NCI-H526 (cell line): Measurements from ENCODE around the gene NEK10.
A peak's percentile ranks its signal among the peaks of the same experiment; 100 is the strongest.

Experiments
- DNase-seq, 2 experiments: peaks; one replicate each; lab custom pipeline; 2025; lab: John Stamatoyannopoulos, UW

Gene NEK10

DNA sequence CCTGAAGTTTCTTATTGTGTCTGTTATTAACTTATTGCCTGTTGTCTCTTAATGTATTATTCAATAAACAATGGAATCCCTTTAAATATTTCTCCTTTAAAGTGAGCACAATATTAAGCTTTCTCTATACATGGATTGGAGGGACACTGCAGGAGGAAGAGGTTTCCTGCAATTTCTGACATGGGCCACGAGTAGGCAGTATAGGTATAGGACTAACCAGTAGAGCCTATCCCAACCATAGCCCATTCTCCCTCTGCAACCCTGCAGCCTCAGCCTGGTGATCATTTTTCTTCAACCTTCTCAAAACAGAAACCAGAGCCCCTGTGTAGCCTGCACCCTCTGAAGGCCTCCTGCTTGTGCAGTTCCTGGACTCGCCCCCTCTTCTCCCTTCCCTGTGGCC, 124.8 kb downstream of the NEK10 start:
- peak in 1 of 2 experiments; percentile 1 for DNase-seq

DNA sequence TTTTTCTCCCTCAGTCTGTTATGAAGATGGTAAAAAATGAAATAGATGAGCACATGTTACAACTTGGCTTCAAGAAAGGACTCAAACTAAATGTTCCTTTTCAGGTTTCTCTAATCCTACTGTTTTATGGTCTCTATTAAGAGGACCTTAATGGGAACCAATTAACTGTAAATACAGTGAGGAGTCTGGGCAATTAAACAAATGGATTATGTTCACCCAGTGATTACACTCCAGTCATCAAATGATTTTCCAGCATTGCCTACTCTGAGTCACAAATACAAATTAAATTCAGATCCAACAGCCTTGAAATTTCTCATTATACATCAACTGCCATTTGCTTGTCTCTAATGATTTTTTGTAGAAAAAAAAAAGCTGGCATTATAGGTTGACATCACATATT, 129.2 kb downstream of the NEK10 start:
- no peak for DNase-seq

DNA sequence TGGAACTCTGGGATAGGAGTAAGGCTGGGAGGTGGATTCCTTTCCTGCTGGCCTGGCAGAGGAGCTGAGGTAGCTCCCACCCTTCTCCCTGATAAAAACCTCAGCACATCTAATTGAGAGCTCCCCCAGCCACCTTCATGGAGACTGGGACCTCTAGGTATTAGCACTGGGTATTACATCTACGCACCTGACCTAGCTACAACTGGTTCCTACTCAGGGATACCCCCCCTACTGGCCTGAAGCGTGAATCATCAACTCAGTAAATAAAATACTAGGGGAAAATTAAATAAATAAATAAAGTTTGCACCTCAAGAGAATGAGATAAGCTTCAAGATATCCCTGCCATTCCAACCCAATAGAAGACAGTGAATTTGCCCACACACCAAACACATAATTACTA, 140.4 kb downstream of the NEK10 start:
- DNase-seq, result peak in 1 of 2 experiments; percentile 10

DNA sequence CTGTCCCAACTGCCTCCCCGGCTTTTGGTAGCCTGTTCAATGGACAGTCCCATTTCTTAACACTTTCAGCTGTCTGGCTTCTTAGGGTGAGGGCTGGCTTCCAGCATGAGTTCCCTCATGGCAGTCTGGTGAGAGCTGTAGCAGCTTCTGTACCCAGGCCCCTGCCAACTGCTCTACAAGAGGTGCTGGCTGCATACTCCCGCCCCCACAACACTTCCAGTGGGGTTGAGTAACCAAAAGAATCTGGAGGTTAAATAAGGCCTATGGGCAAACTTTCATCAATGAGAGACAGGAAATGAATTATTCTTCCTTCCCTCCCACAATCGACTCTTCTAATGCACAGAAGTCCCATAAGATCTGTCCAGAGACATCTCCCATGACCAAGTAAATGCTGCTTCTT, 145.0 kb downstream of the NEK10 start:
- no peak for DNase-seq

DNA sequence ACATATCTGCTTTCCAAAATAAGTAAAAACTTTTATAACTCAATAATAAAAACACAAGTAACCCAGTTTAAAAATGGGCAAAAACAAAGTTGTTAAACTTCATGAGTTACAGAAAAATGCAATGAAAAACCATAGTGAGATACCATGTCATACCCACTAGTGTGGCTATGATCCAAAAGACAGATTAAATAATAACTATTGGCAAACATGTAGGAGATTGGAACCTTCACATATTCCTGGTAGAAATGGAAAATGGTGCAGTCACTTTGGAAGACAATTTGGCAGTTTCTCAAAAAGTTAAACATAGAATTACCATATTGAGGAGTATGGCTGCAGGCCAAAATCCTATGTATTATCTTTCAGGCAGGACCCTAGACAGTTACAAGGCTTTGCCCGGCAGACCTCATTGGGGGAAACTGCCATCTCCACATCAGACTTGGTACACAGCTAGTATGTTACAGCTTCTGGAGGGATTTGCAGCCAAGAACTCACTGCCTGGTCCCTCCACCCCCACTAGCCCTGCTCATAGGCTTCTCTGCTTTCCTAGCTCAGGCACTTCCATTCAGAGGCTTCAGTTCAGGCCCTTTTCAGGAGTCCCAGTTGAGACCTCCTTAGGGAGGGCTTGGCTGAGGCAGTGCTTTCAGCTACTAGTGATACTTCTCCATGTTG, 147.8 kb downstream of the NEK10 start:
- no peak for DNase-seq

DNA sequence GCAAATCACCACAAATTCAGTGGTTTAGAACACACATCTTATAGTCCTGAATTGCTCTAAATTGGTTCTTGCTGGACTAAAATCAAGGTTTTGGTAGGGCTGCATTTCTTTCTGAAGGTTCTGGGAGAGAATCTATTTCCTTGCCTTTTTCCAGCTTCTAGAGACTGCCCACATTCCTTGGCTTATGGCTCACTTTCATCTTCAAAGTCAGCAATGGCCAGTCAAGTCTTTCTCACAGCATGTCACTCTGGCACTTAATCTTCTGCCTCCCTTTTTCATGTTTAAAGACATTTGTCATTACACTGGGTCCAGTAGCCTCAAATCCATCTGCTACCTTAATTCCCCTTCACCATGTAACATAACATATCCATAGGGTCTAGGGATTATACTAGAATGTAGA, 149.0 kb downstream of the NEK10 start:
- no peak for DNase-seq

DNA sequence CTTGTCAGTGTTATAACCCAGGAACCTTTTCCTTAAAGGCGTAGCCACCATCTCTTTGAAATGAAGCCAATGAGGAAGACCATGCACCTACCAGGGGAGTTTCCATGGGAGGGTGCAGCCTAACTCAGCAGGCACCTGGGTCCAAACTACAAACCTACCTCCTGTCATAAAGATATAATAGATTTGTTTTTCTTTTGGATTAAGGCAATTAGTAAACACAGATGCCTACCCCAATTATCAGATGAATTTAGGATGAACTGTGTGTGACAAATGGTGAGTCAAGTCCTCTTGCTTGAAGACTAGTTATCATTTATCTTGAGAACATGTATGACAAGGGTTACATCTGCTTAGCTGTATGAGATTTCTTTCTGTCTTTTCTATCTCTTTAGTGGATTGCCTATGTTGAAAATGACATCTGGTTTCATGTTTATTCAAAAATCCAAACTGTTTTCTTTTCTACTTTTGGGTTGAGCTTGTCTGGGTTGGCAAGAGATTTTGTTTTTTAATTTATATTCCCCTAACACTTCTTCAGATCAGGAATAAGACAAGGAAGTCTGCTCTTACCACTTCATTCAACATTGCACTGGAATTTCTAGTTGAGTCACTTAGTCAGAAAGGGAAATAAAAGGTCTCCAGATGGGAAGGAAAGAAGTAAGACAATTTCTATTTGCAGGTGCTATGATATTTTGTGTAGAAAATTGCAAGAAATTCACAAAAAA, 149.9 kb downstream of the NEK10 start:
- DNase-seq, result no peak

DNA sequence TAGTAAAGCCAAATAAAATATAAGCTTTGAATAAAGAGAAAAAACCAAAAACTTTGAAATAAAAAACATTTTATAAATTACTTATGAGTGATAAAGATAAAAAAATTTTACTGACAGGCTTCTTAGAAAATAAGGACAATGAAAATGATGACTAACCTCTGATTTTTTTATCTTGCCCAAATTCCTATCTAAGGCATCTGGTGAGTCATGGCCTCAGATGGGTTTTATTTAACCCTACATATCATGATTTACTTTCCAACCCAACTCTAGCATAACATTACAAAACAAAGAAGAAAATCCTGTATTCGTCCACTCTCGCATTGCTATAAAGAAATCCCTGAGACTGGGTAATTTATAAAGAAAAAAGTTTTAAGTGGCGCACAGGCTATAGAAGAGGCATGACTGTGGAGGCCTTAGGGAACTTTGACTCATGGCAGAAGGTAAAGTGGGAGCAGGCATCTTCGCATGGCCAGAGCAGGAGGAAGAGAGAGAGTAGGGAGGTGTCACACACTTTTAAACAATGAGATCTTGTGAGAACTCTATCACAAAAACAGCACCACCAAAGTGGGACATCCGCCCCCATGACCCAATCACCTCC, 152.1 kb downstream of the NEK10 start:
- no peak for DNase-seq

DNA sequence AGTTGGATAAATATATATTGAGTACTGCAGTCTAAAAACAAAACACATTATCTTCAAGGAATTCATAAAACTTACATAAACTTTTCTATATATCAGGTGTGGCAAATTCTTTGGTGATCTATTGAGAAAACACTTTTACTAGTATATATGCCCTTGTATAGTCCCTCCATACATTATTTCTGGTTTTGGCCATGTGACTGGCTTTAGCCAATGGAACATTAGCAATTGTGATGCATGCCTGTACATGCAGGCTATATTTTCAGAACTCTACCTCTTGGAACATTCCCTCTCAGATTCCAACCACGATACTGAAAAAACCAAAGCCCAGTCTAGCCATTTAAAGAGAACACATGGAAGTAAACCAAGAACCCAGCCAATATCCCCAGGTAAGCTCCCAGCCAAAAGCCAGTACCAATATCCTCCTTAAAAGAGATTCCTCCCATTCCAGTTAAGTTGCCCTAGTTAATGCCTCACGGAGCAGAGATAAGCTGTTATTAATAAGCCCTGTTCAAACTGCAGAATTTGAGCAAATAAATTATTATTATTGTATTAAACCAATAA, 152.8 kb downstream of the NEK10 start:
- no peak for DNase-seq

DNA sequence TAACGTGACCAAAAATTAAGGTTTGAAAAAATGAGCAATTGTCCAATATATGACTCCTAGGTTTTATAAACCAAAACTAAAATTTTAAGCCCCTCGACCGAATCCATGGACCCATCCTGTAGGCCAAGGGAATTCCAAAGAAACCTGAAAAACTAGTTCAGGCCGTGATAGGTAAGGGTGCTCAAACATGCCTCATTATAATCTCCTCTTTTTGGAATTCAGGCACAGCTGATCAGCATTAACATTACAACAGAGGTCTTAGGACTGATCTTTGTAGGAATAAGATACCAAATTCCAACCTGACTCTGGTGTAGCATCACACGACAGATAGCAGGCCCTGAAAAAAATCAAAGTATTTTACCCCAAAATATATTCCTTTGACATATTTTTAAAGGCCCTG, 155.7 kb downstream of the NEK10 start:
- DNase-seq, result no peak

DNA sequence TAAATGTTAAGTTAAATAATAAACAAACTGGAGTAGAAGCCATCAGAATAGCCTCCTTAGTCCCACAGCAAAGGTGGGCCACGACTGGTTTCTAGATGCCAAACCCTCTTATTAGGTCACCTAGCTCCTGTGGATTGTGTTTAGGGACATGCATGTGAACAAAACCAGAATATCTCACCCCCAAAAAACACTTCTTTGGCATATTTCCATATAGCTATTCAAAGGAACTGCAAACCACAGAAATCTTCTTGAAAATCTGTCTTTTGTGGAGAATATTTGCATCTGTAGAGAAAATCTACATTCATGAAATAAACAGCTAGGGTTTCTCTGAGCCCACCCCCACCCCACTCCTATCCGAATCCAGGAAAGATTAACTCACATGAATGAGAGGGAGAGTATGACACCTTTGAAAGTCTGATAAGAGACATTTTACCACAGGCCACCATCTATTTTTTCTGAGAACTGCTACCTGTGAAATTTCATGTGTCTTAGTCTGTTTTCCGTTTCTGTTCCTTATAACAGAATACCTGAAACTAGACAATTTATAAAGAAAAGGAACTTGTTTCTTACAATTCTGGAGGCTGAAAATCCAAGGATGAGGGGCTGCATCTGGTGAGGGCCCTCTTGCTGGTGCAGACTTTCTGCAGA, 159.4 kb downstream of the NEK10 start:
- no peak for DNase-seq

DNA sequence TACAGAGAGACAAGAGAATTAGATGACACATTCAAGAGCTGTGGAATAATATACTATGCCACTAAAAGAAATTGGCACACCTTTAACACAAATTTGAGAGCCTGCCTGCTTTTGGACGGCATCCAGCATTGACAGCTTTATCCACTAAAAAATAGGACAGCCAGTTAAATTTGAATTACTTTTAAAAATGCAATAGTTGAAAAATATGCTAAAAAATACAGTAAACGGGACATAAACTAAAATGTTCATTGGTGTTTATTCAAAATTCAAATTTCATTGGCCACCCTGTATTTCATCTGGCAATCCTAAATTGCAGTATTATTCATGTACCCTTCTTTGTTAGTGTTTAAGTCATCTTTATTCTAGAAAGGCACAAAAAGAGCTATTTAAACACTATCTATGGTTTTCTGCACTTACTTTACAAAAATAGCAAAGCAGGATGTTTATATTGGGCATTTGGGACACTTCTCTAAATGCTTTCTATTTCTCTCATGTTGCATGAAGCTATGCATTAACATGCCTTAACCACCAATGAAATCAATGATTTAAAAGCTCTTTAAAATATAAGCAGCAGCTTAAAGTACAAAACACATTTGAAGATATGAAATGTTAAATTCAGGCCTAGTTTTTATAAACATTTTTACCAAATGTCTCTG, 160.1 kb downstream of the NEK10 start:
- DNase-seq, result no peak

DNA sequence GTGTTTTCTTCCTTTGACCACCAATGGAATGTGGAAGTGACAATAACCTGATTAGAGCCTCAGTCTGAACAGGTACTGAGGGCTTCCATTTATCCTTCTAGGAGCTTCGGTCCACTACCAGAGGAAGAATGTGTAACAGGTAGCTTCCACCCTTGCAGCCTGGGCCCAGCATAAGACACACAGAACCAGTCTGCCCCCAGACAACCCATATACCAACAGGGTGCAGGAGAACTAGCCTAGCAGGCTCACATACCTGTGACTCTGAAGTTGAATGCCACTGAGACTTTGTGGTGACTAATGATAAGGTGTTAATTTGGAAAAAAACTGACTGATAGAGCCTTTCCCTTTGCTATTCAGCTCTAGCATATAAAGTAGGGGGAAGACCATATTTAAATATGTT, 166.2 kb downstream of the NEK10 start:
- no peak for DNase-seq

DNA sequence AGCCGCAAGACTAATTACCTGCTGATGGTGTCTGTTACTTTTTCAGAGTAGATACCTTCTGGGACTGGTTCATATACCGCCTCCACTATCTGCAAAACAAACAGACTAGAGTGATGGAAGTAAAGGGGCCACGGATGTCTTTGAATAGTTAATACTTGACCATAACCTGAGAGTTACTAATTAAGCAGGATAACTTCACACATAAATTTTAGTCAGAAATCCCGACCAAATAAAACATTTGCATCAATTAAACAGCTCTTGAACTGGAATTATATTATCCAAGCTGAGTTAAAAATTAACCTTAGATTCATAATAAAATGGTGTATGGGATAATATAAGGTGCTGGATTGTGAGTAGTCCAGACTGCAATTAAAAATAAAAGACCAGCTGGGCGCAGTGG, 167.7 kb downstream of the NEK10 start:
- no peak for DNase-seq

DNA sequence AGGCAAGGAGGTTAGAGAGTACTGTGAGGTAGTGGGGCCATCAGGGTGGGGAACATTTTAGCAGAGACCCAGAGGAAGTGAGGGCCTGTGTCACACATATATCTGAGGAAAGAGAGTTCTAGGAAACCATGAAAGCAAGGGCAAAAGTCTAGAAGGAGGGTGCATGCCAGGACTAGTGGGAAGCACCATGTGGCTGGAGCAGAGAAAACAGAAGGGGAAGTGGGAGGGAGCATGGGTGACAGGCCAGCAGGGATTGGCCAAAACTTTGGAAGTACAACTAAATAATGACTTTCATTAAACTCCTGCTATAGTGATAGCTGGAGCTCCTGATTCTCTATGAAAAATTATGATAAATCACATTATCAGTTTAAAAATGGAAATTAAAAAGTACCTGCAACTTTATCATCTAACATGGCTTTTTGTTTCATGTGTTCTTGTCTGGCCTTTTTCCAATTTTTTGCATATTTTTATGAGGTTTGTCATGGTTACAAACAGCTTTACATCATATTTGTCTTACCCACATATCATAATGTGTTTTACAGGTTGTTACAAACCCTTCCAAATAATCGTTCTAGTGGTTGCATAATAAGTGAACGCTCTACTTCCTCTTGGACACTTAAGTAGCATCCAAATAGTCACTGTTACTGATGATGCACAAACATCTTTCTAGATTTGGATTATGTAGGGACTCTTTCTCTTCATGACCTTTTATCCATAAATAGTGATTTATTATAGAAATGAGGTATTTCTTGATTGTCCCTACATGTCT, 168.3 kb downstream of the NEK10 start:
- no peak for DNase-seq

DNA sequence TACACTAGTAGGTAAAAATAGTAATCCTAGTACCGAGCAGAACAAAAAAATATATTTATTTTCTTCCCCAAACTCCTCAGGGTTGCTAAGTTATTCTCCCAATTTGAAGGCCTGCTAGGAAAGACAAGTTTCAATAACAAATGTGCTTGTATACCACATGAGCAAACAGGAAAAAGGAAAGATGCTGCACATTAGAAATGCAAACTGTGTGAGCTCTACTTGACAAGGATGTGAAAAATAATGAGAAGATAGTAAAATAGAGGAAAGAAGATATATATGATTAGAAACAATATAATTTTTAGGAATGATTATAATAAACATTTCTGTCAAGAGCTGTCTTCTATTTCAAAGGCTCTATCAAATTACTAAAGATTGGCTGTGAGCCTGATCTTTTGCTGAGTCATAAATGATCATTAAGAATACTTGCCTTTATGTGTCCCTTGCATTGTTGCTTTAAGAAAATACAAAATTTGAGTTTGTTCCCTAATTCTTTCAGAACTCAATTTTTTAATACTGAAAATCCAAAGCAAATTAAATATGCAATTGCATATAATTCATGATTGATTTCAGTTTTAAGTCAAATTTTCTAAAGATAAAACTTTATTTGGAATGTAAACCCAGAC, 174.2 kb downstream of the NEK10 start:
- DNase-seq, result no peak

DNA sequence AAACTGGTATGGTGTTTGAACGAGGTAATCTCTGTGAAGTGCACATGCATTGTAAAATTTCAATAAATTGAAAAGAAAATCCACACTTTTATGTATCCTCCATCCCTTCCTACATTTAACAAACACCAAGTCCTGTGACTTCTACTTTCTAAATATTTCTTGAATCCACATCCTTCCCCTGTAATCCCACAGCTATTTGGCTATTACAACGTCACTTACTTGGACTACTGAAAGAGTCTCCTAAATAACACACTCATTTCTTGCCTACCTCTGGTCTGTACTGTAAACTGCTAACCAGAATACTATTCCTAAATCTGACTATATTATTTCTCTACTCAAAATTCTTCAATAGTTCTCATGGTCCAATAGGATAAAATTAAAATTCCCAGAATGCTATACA, 176.1 kb downstream of the NEK10 start:
- DNase-seq, result no peak

DNA sequence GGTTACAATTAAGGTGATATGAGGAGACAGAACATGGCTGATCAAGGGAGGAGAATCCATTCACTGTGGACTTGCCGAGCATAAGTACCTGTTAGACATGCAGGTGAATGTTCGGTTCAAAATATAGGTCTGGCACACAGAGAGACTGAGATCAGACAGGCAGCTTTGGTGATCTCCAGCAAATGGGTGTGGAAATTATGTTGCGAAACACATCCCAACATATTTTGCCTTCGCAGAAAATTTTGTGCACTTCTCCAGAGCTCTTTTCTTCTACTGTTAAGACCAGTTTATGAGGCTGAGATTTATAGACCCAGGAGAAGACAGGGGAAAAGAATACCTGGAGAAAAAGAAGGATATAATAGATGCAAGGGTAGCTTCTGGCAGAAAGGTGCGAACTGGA, 183.2 kb downstream of the NEK10 start:
- DNase-seq, result no peak

DNA sequence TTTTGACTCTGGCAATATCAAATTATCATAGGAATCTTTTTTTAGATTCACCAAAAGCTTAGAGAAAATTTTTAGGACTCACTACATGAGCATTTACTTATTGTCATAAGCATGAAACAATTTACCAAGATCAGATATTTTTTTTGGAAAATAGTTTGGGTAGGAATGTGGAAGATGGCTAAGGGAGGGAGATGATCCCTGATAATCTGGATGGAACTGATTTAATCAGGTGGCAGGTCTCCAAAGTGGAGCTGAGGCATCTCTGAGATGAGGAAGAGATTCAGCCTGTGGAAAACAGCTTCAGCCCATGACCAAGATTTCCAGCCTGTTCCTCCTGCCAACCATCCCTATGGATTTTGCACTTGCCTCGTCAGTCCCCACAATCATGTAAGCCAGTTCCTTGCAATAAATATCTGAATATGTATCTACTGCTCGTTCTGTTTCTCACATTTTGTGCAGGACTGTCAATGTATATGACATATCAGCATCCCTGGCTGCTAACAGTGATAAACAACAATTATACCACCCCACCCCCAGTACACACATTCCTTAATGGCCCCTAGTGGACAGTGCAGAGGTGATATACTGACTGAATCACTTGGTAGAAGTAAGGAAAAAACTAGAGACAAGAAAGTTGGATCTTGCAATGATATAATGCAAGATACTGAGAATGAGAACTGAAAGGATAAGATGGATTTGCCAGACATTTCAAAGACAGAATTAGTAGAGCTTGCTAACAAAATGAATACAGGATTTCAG, 183.8 kb downstream of the NEK10 start:
- DNase-seq, result no peak

DNA sequence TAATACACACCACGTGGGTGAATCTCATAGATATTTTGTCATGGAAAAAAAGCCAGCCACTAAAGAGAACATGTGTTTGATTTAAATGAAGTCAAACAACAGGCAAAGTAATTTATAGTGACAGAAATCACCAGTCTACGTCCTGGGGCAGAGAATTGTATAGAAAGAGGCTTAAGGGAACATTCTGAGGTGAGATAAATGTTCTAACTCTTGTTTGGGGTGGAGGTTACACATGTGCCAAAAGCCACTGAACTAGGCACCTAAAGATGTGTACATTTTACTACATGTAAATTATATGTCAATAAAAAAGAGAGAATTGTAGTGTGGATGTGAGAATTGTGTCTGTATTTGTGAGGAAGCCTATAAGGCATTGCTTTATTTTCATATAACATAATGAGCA, 184.9 kb downstream of the NEK10 start:
- no peak for DNase-seq
